Measurements from ENCODE around the gene FIZ1. TPM values are rescaled to one million over a fixed set of nuclear protein-coding genes. Genes with fewer than 3 reads are reported as not detected.

The FIZ1 gene
- total and polyA plus RNA-seq, 2 of the 4 experiments (the other 2 are of a cell fraction), result 1.3 to 5.9 TPM

GRCh38 chr19:55621673-55622231 is 22.4 kb upstream of the FIZ1 start:
- dilution Hi-C loops (cut with HindIII; ENCODE audit: low sequenced_read_pairs, unreplicated experiment), result no loop called here
- H3K9ac ChIP-seq (ENCODE audit: low read depth, low read length), result no peak overlapping the region
- no peak overlapping the region for H3K4me2 ChIP-seq (ENCODE audit: low read depth, low read length)
- peaks cover 11% of the 10 kb centered on the region; the same call in 1 of the 2 replicates for H4K20me1 ChIP-seq (ENCODE audit: insufficient read depth, low read length)
- H3K27me3 ChIP-seq (ENCODE audit: control insufficient read depth, insufficient read depth, low read length), result no peaks in the 10 kb centered on the region
- H3K79me1 ChIP-seq (ENCODE audit: low read depth in 1 of 2, low read length in 2 of 2), result peaks cover 15 to 48% of the 10 kb centered on the region in 2 experiments
- in situ Hi-C loops (cut with MboI; ENCODE audit: low sequenced_read_pairs), result no loop called here
- no peak overlapping the region for H4K5ac ChIP-seq (ENCODE audit: low read depth, low read length)
- no peak overlapping the region for H3K4ac ChIP-seq (ENCODE audit: low read depth, low read length)
- H3K4me1 ChIP-seq (ENCODE audit: control insufficient read depth, insufficient read depth, low read length), result peaks cover 13% of the 10 kb centered on the region
- peaks cover 15% of the 10 kb centered on the region; the same call in 1 of the 2 replicates for H3K9me1 ChIP-seq (ENCODE audit: insufficient read depth, low read length)
- no peak overlapping the region for H2BK20ac ChIP-seq (ENCODE audit: low read depth, low read length)
- ATAC-seq (ENCODE audit: low read depth), result no peak
- no peak overlapping the region for H2AFZ ChIP-seq (replicated peaks; ENCODE audit: low read length, poor library complexity)
- intact Hi-C loops (cut with micrococcal nuclease), result no loop called here
- no peak overlapping the region for H2BK120ac ChIP-seq (ENCODE audit: low read depth, low read length)
- no peak overlapping the region for H3K56ac ChIP-seq (ENCODE audit: extremely low read depth, insufficient read depth, low read length)
- ChIA-PET CTCF (no interaction called here), POLR2A (ENCODE audit: unreplicated experiment) (no interaction called here)
- no TSS peak for BruUV-seq (replicated peaks)
- no peak for TF ChIP-seq ELK1 (IDR thresholded peaks at IDR 0.05; ENCODE audit: borderline replicate concordance, low read depth, low read length)
- TF ChIP-seq BHLHE40 (IDR thresholded peaks at IDR 0.05; ENCODE audit: low read depth, low read length), result no peak
- no peak for TF ChIP-seq FOS (IDR thresholded peaks at IDR 0.05; ENCODE audit: low read depth, low read length)
- TF ChIP-seq MAFK (IDR thresholded peaks at IDR 0.05; ENCODE audit: low read depth, low read length), result no peak
- TF ChIP-seq MXI1 (IDR thresholded peaks at IDR 0.05; ENCODE audit: borderline replicate concordance, low read depth, low read length), result no peak
- TF ChIP-seq NFE2L2 (IDR thresholded peaks at IDR 0.05; ENCODE audit: low read depth, low read length), result no peak
- no peak for TF ChIP-seq POLR2A (IDR thresholded peaks at IDR 0.05; ENCODE audit: low read depth, low read length)
- no peak for TF ChIP-seq USF2 (IDR thresholded peaks at IDR 0.05; ENCODE audit: low read depth, low read length)
- no peak for TF ChIP-seq CHD1 (IDR thresholded peaks at IDR 0.05; ENCODE audit: low read depth, low read length)
- TF ChIP-seq CTCF (conservative IDR thresholded peaks at IDR 0.05; ENCODE audit: low read depth, low read length), result no peak
- no peak for TF ChIP-seq RAD21 (IDR thresholded peaks at IDR 0.05; ENCODE audit: low read length)
- no peak for TF ChIP-seq SMC3 (IDR thresholded peaks at IDR 0.05; ENCODE audit: low read depth, low read length)
- no peak for TF ChIP-seq MAZ (IDR thresholded peaks at IDR 0.05; ENCODE audit: borderline replicate concordance, low read depth, low read length)
- no peak for TF ChIP-seq CEBPB (IDR thresholded peaks at IDR 0.05; ENCODE audit: low read depth, low read length)
- H2AK9ac ChIP-seq (replicated peaks; ENCODE audit: low read depth, low read length, poor library complexity), result no peak overlapping the region
- H3K14ac ChIP-seq (replicated peaks; ENCODE audit: low read depth, low read length), result no peak overlapping the region
- H3K9me3 ChIP-seq (ENCODE audit: control insufficient read depth, insufficient read depth, low read length), result no peaks in the 10 kb centered on the region
- no peak overlapping the region for H2BK5ac ChIP-seq (ENCODE audit: low read depth, low read length, poor library complexity, severe bottlenecking)
- H3K36me3 ChIP-seq (ENCODE audit: control insufficient read depth, insufficient read depth, low read length), result peaks cover 21% of the 10 kb centered on the region
- H3K4me3 ChIP-seq (ENCODE audit: insufficient read depth, low read depth, low read length), result no peak overlapping the region
- no peak overlapping the region for H4K91ac ChIP-seq (ENCODE audit: insufficient read depth, low read depth, low read length)
- H3K27ac ChIP-seq (ENCODE audit: insufficient read depth, low read length), result no peak overlapping the region
- 96% methylated on average over 36 of the region's 55 CpGs; no CpG with 5 or more reads in 1 of the 2 experiments for WGBS, 2 experiments (ENCODE audit: extremely low coverage in 2 of 2, insufficient read length in 1 of 2)
- H2AK5ac ChIP-seq (ENCODE audit: low read depth, low read length), result no peak overlapping the region
- no peak for DNase-seq
- no peak overlapping the region for H3K23ac ChIP-seq (ENCODE audit: low read depth, low read length)
- no peak overlapping the region for H4K8ac ChIP-seq (ENCODE audit: low read depth in 2 of 2, low read length in 2 of 2)
- no peak overlapping the region for H2BK15ac ChIP-seq (ENCODE audit: low read depth, low read length)
- no peak overlapping the region for H3K18ac ChIP-seq (ENCODE audit: low read depth, low read length)
